GM10847 (cell line): ENCODE data around the gene LLGL2.

Experiments
- POLR2A ChIP-seq: IDR thresholded peaks from 2 replicates; pipeline ENCODE4 v1.6.1; 2011; ENCODE audit not compliant: insufficient read length; ENCODE audit errors: extremely low read depth

LLGL2 gene

GRCh38 chr17:75502072-75502720, 23.3 kb upstream of the LLGL2 start:
- no peak for TF ChIP-seq POLR2A

GRCh38 chr17:75502721-75503329, 22.7 kb upstream of the LLGL2 start:
- no peak for TF ChIP-seq POLR2A

- no peak for TF ChIP-seq POLR2A
Measured at GRCh38 chr17:75503337-75503950, 22.1 kb upstream of the LLGL2 start.

- no peak for TF ChIP-seq POLR2A
Measured at GRCh38 chr17:75503976-75504346, 21.5 kb upstream of the LLGL2 start.

- TF ChIP-seq POLR2A, result no peak
Measured at GRCh38 chr17:75504347-75505151, 20.9 kb upstream of the LLGL2 start.

- TF ChIP-seq POLR2A, result no peak
Measured at GRCh38 chr17:75505152-75505409, 20.4 kb upstream of the LLGL2 start.

GRCh38 chr17:75505640-75506039, 19.9 kb upstream of the LLGL2 start:
- TF ChIP-seq POLR2A, result no peak

GRCh38 chr17:75506134-75506533, 19.4 kb upstream of the LLGL2 start:
- no peak for TF ChIP-seq POLR2A

- no peak for TF ChIP-seq POLR2A
Measured at GRCh38 chr17:75506888-75507287, 18.6 kb upstream of the LLGL2 start.

GRCh38 chr17:75507733-75508719, 17.5 kb upstream of the LLGL2 start:
- TF ChIP-seq POLR2A, result no peak

- TF ChIP-seq POLR2A, result no peak
Measured at GRCh38 chr17:75508931-75509361, 16.6 kb upstream of the LLGL2 start.

- no peak for TF ChIP-seq POLR2A
Measured at GRCh38 chr17:75509528-75510258, 15.8 kb upstream of the LLGL2 start.

GRCh38 chr17:75511270-75511609, 14.3 kb upstream of the LLGL2 start:
- TF ChIP-seq POLR2A, result no peak
